Uterus (tissue), 4 donors: ENCODE data around the gene SYNCRIP. TPM values are rescaled to one million over a fixed set of nuclear protein-coding genes. Genes with fewer than 3 reads are reported as not detected.
"Not testable (repeated sequence)": the region's sequence is repeated elsewhere in the genome, so short reads cannot be mapped to it uniquely, and the experiment has no call there.

Source experiments
- DNase-seq, 2 donors: peaks; one replicate each; pipeline ENCODE4 v3.0.0-alpha.2; 2019 to 2020
- H3K27ac ChIP-seq, 2 donors: fragments of 200-600 bp; sonication (generic); 1 replicate in 1 of 2; 2 replicates in 1 of 2; pipeline ENCODE4 v1.5.1; 2016 to 2018
- H3K27me3 ChIP-seq, 2 donors: fragments of 200-600 bp; sonication (generic); one replicate each; pipeline ENCODE4 v1.5.1; 2018 to 2019; ENCODE audit warnings: control low read depth in 1 of 2
- H3K36me3 ChIP-seq, 2 donors: fragments of 200-600 bp; sonication (generic); one replicate each; pipeline ENCODE4 v1.5.1; 2019; ENCODE audit warnings: control low read depth in 1 of 2
- H3K4me1 ChIP-seq, 2 donors: fragments of 200-600 bp; sonication (generic); one replicate each; pipeline ENCODE4 v1.5.1; 2018 to 2019; ENCODE audit warnings: control low read depth in 1 of 2
- H3K4me3 ChIP-seq, 2 donors: fragments of 200-600 bp; sonication (generic); 1 replicate in 1 of 2; 2 replicates in 1 of 2; pipeline ENCODE4 v1.5.1; 2018 to 2019; ENCODE audit warnings: mild to moderate bottlenecking in 1 of 2
- H3K9me3 ChIP-seq, 2 donors: fragments of 200-600 bp; sonication (generic); one replicate each; pipeline ENCODE4 v1.5.1; 2019; ENCODE audit warnings: control low read depth in 1 of 2
- POLR2A ChIP-seq, 2 donors: fragments of 450-650 bp; IDR thresholded peaks; one replicate each; pipeline ENCODE4 v1.6.1; 2016; ENCODE audit warnings: antibody characterized with exemption in 2 of 2, mild to moderate bottlenecking in 1 of 2, moderate library complexity in 1 of 2
- intact Hi-C: fragments of 100-400 bp; cut with DNase I; formaldehyde crosslinking; loops from one replicate; pipeline ENCODE4 v1.15.1; 2023; ENCODE audit warnings: low total_unique reads
- small RNA-seq: library from RNA; depleted of rRNA; stranded (forward); fragments of <200 nt; gene quantifications from one replicate; pipeline ENCODE3, GENCODE V24; 2016
- total RNA-seq, 4 donors: library from RNA; depleted of rRNA in 3 of 4; stranded (reverse); fragments of >200 nt in 3 of 4; gene quantifications; one replicate each; pipeline versions ENCODE4 v1.1.0 to v1.2.4, GENCODE V29; 2014 to 2023
- TF ChIP-seq, protein P1 (sequence below), 4 experiments: fragments of 200-600 bp in 2 of 4; fragments of 450-650 bp in 2 of 4; sonication (generic) in 2 of 4; IDR thresholded peaks; one replicate each; pipeline ENCODE4 v1.5.1; 2016 to 2019; ENCODE audit warnings: antibody characterized with exemption in 4 of 4, mild to moderate bottlenecking in 2 of 4, moderate library complexity in 1 of 4
- donor health status: DM: yes; HTN: yes; CAD: no.

The SYNCRIP gene
- total RNA-seq, 4 donors from 2014 or later: 25.1 to 147 (median 106) TPM

DNA sequence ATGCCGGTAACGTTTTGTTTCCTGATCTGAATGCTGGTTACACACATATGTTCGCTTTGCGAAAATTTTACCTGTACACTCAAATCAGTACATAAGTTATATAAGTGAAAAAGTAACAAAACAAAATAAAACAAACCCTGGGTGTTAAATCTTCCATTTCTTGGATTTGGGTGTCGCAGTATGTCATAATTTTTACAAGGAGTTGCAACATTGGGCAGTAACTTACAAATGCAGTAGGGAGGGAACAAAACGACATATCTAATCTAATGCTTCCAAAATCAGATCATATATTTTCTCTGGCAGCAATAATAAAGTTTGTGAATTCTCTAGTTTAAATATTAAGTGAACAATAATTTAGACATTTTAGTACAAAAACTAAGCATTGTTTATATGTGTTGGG lies 74.3 kb downstream of the SYNCRIP start:
- Histone ChIP-seq H3K4me3 (no peak overlapping the region), H3K4me1 (no peaks in the 10 kb centered on the region), H3K9me3 (no peaks in the 10 kb centered on the region), H3K27me3 (no peaks in the 10 kb centered on the region), H3K36me3 (no peaks in the 10 kb centered on the region), H3K27ac (no peak overlapping the region)
- intact Hi-C loops: no loop called here
- no peak for DNase-seq
- no peak for TF ChIP-seq POLR2A (IDR thresholded peaks at IDR 0.05)
- TF ChIP-seq, protein P1, sequence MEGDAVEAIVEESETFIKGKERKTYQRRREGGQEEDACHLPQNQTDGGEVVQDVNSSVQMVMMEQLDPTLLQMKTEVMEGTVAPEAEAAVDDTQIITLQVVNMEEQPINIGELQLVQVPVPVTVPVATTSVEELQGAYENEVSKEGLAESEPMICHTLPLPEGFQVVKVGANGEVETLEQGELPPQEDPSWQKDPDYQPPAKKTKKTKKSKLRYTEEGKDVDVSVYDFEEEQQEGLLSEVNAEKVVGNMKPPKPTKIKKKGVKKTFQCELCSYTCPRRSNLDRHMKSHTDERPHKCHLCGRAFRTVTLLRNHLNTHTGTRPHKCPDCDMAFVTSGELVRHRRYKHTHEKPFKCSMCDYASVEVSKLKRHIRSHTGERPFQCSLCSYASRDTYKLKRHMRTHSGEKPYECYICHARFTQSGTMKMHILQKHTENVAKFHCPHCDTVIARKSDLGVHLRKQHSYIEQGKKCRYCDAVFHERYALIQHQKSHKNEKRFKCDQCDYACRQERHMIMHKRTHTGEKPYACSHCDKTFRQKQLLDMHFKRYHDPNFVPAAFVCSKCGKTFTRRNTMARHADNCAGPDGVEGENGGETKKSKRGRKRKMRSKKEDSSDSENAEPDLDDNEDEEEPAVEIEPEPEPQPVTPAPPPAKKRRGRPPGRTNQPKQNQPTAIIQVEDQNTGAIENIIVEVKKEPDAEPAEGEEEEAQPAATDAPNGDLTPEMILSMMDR (IDR thresholded peaks at IDR 0.05): no peak

GRCh38 chr6:85565736-85566135 lies 77.0 kb downstream of the SYNCRIP start:
- Histone ChIP-seq H3K36me3 (no peaks in the 10 kb centered on the region), H3K4me1 (no peaks in the 10 kb centered on the region), H3K9me3 (no peaks in the 10 kb centered on the region), H3K27me3 (no peaks in the 10 kb centered on the region), H3K4me3 (no peak overlapping the region), H3K27ac (no peak overlapping the region)
- TF ChIP-seq, protein P1 (IDR thresholded peaks at IDR 0.05): no peak
- no peak for TF ChIP-seq POLR2A (IDR thresholded peaks at IDR 0.05)
- DNase-seq: no peak
- intact Hi-C loops: no loop called here

- H3K9me3 ChIP-seq, intact Hi-C loops, H3K36me3 ChIP-seq, DNase-seq, H3K27me3 ChIP-seq, H3K4me1 ChIP-seq, H3K4me3 ChIP-seq, H3K27ac ChIP-seq: not testable (repeated sequence)
These were observed 78.5 kb downstream of the SYNCRIP start for GRCh38 chr6:85564223-85564622.

Small RNA genes lying within 50 kb of the gene (small RNA-seq; reads per million reads assigned to genes)
- not detected for gene SNORD50B

Other genes starting within 250 kb of the SYNCRIP start
- gene NT5E, start 192.8 kb downstream of the SYNCRIP start, total RNA-seq: 100 to 1,000 TPM in 1 of 4 donors, 10 to 100 TPM in 3; 23.5 to 136 (median 65.4) TPM
- gene SNX14, start 49.0 kb downstream of the SYNCRIP start, total RNA-seq: 100 to 1,000 TPM in 2 of 4 donors, 10 to 100 TPM in 2; 41.8 to 174 (median 81.3) TPM